Activated T-helper 9 cell treated with anti-CD3 and anti-CD28 coated beads, Interleukin-2, amount 50 U/mL, for 16 hours (primary cell): ENCODE results near the gene VPS4B.
"Not testable (repeated sequence)": the region's sequence is repeated elsewhere in the genome, so short reads cannot be mapped to it uniquely, and the experiment has no call there.

Experiments used
- DNase-seq: peaks from one replicate; pipeline ENCODE4 v3.0.0-alpha.2; 2020; ENCODE audit warnings: low read depth

Gene VPS4B

GRCh38 chr18:63367053-63367953 lies 55.0 kb downstream of the VPS4B start, which contains the start of gene KDSR:
KDSR (minus strand) TSS chr18:63367206; CDS start chr18:63367118, 88 bp downstream.
- DNase-seq = peak; percentile 76

DNA sequence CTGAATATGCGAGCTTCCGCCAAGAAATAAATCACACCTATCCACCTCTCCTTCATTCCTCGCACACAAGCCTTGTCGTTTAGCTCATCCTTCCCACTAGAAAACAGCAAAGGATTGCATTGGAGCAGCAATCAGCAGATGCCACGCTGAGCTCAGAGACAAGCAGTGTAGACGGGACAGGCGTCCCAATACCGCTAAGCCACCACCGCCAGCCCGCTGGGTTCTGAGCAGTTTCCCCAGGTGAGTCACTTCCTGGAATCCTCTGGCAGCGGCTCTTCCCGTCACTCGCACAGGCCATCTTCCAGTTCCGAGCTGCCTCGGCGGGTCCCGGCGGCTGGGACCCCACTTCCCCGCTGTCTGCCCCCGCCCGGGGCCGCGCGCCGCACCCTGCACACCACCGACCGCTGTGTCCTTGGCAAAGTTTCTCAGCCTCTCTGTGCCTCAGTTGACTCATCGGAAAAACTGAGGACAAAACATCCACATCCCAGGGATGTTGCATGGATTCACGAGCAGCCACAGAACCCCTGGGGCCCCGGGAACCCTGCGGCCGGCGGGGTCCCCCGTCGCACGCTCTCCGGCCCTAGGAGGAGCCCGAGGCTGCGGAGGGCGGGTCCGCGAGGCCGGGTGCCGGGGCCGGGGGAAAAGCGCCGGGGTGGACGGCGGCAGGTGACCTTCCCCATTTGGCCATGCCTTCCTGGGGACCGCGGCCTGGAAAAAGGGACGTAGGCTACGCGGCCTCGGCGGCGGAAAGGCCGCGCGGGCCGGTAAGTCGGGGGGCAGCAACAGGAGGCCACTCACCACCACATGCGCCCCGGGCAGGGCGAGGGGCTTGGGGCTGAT lies 55.8 kb downstream of the VPS4B start:
- peak; percentile 60 for DNase-seq

GRCh38 chr18:63365876-63366212 lies 56.4 kb downstream of the VPS4B start:
- no peak for DNase-seq

DNA sequence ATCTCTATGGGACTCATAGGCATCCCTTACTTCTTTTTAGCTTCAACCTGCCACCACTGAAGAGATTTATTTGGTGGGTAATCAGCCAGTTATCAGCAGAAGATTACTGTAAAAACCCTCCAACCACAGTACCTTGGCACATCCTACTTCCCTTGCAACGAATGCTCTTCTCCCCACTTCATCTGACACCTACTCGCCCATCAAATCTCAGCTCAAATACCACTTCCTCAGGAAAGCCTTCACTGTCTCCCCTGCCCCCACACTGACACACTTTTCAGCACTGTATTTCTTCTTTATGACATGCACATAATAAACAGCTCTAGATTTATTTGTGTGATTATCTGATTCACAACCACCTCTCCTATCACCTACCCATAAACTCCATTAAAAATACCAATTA lies 58.3 kb downstream of the VPS4B start:
- DNase-seq = no peak

DNA sequence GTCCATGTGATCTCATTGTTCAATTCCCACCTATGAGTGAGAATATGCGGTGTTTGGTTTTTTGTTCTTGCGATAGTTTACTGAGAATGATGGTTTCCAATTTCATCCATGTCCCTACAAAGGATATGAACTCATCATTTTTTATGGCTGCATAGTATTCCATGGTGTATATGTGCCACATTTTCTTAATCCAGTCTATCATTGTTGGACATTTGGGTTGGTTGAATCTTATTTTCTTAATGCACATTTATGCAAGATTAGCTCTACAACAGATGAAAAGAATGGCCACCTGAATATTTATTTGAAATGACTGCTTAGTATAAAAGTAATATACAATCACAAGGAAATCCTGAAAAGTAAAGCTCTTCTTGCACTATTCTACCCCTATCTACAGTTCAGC lies 58.9 kb downstream of the VPS4B start:
- not testable (repeated sequence) for DNase-seq

GRCh38 chr18:63356272-63356896 lies 65.9 kb downstream of the VPS4B start:
- no peak for DNase-seq

DNA sequence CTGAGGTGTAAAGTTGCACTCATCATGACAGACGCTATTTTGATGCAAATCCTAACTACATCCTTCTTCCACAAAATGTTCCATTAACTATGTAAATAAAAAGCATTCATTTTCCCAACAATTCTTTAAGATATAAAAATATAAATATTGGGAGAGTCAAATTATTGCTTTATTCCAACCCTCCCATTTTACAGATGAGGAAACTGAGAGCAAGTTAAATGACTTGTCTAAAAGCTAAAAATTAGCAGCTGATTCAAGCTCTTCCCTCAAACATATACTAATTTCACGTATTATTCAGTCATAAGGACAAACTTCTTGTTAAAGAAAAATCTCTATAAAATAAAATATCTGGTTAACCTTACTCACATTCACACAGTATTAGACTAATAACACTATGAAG lies 72.0 kb downstream of the VPS4B start:
- DNase-seq = no peak

- DNase-seq = no peak
Measured at GRCh38 chr18:63348508-63349136, 73.7 kb downstream of the VPS4B start.

- no peak for DNase-seq
Measured at GRCh38 chr18:63346480-63347183, 75.6 kb downstream of the VPS4B start.

DNA sequence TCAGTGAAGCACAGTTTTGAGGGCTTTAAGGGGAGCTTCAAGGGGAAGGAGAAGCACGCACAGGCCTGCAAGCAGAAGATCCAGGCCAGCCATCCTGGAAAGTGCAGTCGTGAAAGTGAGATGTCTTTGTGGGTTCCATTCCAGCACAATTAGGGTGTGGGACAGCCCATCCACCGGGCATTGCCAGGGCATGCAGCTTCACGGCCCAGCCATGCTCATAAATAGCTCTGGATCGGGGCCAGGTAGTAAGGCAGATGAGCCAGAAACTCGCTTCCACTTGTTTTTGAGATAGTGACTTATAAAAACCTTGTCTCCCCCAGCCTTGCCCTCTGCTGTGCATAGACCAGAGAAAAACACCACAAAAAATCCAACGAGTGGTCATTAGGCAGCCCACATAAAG lies 76.2 kb downstream of the VPS4B start:
- DNase-seq = no peak

DNA sequence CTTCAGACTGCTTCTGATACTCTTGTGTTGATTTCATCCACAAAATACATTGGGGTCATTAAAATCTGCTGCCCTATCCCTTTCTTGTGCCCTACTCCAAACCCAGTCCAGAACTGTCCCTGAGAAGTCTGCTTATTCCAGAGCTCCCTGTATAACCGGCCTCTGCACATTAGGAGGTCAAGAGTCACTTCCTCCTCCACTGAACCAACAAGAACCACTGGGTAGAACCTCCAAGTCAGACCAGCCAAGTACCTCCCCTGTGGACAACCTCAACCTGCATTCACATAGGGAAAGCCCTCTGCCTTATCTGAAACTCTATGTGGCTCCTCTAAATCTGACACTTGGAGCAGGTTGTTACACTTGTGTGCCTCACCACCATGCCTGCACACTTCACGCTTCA lies 77.4 kb downstream of the VPS4B start:
- no peak for DNase-seq

DNA sequence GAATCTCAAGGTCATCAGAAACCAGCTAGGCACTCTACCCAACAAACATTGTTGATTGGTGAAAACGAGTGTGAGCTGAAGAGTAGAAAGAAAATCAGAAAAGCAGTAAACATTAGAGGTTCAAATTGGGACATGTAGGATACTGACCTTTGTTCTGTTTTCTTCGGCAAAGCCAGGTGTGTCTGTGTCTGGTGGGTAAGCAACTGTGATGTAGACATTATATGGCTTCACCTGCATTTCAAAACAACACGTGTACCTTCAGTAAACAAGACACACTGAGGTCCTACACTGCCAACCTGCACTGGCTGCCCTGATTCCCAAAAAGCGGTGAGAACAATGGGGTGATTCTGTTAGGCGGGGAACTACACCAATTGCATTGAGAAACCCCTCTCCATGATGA lies 78.0 kb downstream of the VPS4B start:
- no peak for DNase-seq

DNA sequence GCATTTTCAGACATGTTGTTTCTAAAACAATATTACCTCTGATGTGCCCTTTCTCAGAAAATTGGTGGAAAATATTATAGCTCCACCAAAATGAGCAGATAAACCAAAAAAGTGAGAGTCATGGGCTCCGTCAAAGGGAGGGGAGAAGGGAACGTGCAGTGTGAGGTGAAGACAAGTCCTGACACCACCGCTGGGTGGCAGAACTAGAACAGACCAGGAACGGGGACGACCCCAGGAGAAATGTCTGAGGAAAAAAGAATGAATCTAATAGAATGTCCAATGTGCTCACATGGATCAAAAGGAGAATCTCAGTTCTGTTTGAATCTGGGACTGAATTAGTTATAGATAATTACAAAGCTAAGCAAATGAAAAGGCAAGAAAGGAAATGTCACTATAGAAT lies 80.1 kb downstream of the VPS4B start:
- DNase-seq = no peak

DNA sequence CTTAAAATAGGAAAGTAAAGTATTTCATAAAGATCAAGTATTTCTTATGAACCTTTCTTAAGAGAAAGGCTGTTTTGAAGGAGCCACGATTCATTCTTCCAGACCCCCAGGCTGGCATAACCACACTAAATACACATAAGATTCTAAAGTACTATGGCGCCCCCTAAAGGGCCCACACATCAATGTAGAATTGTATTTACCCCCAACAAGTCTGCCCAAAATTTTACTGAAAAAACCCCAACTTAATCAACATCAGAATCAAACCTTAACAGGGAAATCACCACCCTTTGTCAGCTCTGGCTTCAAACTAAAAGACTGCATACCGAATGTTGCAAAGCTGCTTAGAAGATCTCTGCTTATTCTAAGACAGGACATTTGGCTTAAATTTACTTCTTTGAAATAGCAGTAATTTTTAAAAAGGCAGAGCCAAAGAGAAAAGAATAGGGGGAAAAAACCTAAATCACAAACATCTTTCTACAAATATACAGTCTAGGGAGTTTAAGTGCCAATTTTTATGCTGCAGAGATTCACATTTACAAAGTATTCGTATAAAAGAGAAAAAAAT lies 82.3 kb downstream of the VPS4B start:
- no peak for DNase-seq
